HL-60 (cell line): Measurements from ENCODE around the gene BCHE.

Experiments used
- CTCF ChIP-seq: IDR thresholded peaks from one replicate; pipeline ENCODE4 v1.5.1; 2011; ENCODE audit warnings: low read length, control low read depth, inconsistent platforms; ENCODE audit not compliant: insufficient read depth
- GABPA ChIP-seq: IDR thresholded peaks from 2 replicates; pipeline ENCODE4 v1.6.1; 2012; ENCODE audit warnings: low read depth
- POLR2AphosphoS5 ChIP-seq: IDR thresholded peaks from 2 replicates; pipeline ENCODE4 v1.6.1; 2012; ENCODE audit warnings: low read depth
- REST ChIP-seq: IDR thresholded peaks from 2 replicates; pipeline ENCODE4 v1.6.1; 2012; ENCODE audit warnings: low read depth; ENCODE audit not compliant: insufficient replicate concordance
- SPI1 ChIP-seq: IDR thresholded peaks from 2 replicates; pipeline ENCODE4 v1.6.1; 2012; ENCODE audit warnings: low read depth, mild to moderate bottlenecking, borderline replicate concordance

- TF ChIP-seq CTCF (no peak), POLR2AphosphoS5 (no peak), REST (no peak), GABPA (no peak), SPI1 (no peak)
Measured at GRCh38 chr3:165742351-165742750, 94.9 kb downstream of the BCHE start.
